GM18909 (cell line): ENCODE results near the gene PCDHGA10.
"Not testable (repeated sequence)": the region's sequence is repeated elsewhere in the genome, so short reads cannot be mapped to it uniquely, and the experiment has no call there.

Source experiments
- ATAC-seq: cut with Tn5 transposase; IDR thresholded peaks from one replicate; pipeline ENCODE4 v1.9.1; 2021; ENCODE audit warnings: mild to moderate bottlenecking; ENCODE audit not compliant: unreplicated experiment, poor library complexity

The PCDHGA10 gene

DNA sequence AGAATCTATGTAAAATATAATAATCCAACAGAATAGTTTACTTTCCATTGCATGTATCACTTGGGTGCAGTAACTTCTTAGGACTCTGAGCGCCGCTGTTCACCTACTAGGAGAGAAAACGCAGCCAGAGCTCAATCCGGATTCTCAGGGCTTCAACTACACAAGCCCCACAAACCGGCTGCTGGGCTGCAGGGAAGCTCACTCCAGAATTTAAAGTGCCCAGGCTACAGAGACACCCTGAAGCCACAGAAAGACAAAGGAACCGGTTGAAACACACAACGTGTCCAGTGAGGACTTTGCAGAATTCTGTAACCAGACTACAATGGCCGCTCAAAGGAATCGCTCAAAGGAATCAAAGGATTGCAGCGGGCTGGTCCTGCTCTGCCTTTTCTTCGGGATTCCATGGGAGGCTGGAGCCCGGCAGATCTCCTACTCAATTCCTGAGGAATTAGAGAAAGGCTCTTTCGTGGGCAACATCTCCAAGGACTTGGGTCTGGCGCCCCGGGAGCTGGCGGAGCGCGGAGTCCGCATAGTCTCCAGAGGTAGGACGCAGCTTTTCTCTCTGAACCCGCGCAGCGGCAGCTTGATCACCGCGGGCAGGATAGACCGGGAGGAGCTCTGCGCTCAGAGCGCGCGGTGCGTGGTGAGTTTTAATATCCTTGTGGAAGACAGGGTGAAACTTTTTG, at the start of gene PCDHGA10:
PCDHGA10 (plus strand) TSS at position 134 of the 686 bp plus-strand sequence; CDS start at position 323, 189 bp downstream.
- ATAC-seq, result peak; percentile 79

DNA sequence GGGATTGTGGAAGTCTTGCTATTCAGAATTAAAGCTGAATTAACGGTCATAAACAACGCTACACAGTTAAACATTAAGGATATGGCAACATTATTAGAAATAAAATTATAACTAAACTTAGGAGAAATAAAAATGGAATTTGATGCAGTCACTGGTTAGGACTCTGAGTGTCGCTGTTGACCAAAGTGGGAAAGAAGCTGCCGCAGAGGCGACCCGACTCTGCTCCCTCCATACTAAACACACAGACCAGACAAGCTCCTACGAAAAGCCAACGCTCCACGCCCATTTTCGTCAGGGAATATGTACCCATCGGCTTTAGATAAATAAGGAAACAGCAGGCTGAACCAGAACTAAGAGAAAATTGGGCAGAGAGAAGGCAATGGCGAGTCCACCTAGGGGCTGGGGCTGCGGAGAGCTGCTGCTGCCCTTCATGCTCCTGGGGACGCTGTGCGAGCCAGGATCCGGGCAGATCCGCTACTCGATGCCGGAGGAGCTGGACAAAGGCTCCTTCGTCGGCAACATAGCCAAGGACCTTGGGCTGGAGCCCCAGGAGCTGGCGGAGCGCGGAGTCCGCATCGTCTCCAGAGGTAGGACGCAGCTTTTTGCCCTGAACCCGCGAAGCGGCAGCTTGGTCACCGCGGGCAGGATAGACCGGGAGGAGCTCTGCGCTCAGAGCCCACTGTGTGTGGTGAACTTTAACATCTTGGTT, 48.7 kb upstream of the PCDHGA10 start, which contains the start of gene PCDHGA5:
PCDHGA5 (plus strand) TSS at position 211 of the 709 bp plus-strand sequence; CDS start at position 380, 169 bp downstream.
- no peak for ATAC-seq

- ATAC-seq, result no peak
Measured at GRCh38 chr5:141366016-141366896, 46.5 kb upstream of the PCDHGA10 start.

DNA sequence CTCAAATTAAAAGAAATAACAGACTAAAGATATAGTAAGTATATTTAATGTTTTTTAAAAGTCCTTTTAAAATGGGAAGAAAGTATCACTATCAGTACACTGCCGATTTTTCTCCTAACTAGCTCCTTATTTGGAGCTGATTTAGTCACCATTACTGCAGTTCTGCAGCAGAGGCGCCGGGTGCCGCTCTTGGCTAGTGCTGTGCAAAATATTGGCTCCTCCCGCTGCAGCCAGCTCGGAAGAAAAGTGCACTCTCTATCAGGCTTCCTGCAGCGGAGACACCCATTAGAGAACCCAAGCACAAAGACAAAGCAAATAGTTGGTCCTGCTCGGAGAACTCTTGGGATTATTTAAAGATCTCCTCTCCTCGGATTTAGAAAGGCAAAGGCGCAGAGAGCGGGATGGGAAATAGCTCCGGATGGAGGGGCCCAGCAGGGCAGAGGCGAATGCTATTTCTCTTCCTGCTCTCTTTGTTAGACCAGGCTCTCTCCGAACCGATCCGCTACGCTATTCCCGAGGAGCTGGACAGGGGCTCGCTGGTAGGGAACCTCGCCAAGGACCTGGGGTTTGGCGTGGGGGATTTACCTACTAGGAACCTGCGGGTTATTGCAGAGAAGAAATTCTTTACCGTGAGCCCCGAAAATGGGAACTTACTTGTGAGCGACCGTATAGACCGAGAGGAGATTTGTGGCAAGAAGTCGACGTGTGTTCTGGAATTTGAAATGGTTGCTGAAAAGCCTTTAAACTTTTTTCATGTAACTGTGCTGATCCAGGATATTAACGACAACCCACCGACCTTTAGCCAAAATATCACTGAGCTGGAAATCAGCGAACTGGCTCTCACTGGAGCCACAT, 42.6 kb upstream of the PCDHGA10 start, which contains the start of gene PCDHGB3:
PCDHGB3 (plus strand) TSS at position 249 of the 855 bp plus-strand sequence; CDS start at position 402, 153 bp downstream.
- peak; percentile 98 for ATAC-seq

GRCh38 chr5:141371572-141372475, 41.0 kb upstream of the PCDHGA10 start:
- ATAC-seq, result no peak

- no peak for ATAC-seq
Measured at GRCh38 chr5:141373673-141374317, 39.0 kb upstream of the PCDHGA10 start, which contains the start of gene PCDHGA6. Gene PCDHGA6, plus strand, starts transcription at chr5:141373891. Its CDS starts 193 bp downstream, at chr5:141374084.

DNA sequence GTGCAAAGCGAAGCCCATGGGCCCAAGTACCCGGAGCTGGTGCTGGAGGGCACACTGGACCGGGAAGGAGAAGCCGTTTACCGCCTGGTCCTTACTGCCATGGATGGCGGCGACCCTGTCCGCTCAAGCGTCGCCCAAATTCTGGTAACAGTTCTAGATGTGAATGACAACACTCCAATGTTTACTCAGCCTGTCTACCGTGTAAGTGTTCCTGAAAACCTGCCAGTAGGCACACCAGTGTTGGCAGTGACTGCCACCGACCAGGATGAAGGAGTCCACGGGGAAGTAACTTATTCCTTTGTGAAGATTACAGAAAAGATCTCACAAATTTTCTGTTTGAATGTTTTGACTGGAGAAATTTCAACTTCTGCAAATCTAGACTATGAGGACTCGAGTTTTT, 38.2 kb upstream of the PCDHGA10 start:
- ATAC-seq, result no peak

DNA sequence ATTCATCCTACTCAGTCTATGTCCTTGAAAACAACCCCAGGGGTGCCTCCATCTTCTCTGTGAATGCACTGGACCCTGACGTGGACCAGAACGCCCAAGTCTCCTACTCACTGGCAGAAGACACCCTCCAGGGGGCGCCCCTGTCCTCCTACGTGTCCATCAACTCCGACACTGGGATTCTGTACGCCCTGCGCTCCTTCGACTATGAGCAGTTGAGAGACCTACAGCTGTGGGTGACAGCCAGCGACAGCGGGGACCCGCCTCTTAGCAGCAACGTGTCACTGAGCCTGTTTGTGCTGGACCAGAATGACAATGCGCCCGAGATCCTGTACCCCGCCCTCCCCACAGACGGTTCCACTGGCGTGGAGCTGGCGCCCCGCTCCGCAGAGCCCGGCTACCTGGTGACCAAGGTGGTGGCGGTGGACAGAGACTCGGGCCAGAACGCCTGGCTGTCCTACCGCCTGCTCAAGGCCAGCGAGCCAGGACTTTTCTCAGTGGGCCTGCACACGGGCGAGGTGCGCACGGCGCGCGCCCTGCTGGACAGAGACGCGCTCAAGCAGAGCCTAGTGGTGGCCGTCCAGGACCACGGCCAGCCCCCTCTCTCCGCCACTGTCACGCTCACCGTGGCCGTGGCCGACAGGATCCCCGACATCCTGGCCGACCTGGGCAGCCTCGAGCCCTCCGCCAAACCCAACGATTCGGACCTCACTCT, 37.2 kb upstream of the PCDHGA10 start:
- ATAC-seq, result not testable (repeated sequence)

DNA sequence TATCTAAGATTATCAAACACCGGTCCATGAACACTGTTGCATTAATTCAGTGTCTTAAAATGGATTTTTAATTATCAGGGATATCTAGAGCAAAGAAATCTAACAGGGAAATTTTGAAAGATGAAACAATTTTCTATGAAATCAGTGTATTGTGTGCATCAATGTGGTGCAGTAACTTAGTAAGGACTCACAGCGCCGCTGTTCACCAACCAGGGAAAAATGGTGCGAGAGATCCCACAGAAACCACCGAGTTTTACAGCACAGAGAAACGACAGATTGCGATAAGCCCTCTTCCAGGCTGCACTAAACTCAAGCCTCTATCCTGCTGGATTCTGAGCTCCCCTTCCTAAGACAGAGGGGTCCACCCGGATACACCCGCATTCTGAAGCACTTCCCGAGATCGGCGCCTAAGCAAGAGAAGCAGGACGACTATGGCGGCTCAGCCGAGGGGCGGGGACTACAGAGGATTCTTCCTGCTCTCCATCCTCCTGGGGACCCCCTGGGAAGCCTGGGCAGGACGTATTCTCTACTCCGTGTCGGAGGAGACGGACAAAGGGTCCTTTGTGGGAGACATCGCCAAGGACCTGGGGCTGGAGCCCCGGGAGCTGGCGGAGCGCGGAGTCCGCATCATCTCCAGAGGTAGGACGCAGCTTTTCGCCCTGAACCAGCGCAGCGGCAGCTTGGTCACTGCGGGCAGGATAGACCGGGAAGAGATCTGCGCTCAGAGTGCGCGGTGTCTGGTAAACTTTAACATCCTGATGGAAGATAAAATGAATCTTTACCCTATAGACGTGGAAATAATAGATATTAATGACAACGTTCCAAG, 30.1 kb upstream of the PCDHGA10 start, which contains the start of gene PCDHGA7:
PCDHGA7 (plus strand) TSS at position 274 of the 826 bp plus-strand sequence; CDS start at position 432, 158 bp downstream.
- no peak for ATAC-seq

DNA sequence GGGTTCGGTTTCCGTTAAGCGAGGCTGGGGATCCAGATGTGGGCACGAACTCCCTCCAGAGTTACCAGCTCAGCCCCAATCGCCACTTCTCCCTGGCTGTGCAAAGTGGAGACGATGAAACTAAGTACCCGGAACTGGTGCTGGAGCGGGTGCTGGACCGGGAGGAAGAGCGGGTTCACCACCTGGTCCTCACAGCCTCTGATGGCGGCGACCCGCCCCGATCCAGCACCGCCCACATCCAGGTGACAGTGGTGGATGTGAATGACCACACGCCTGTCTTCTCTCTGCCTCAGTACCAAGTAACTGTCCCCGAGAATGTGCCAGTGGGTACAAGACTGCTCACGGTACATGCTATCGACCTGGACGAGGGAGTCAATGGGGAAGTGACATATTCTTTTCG, 29.4 kb upstream of the PCDHGA10 start:
- ATAC-seq, result no peak

GRCh38 chr5:141384471-141385267, 28.1 kb upstream of the PCDHGA10 start:
- no peak for ATAC-seq

- ATAC-seq, result not testable (repeated sequence)
Measured at GRCh38 chr5:141387557-141388311, 25.1 kb upstream of the PCDHGA10 start, which contains the start of gene PCDHGB4. Gene PCDHGB4, plus strand, starts transcription at chr5:141387698. Its CDS starts 187 bp downstream, at chr5:141387885.

- ATAC-seq, result no peak
Measured at GRCh38 chr5:141388661-141389060, 24.1 kb upstream of the PCDHGA10 start.

- ATAC-seq, result no peak
Measured at GRCh38 chr5:141389153-141390042, 23.4 kb upstream of the PCDHGA10 start.
